ENCODE results near the gene CBLB.
"Not testable (repeated sequence)": the region's sequence is repeated elsewhere in the genome, so short reads cannot be mapped to it uniquely, and the experiment has no call there.

CBLB gene

DNA sequence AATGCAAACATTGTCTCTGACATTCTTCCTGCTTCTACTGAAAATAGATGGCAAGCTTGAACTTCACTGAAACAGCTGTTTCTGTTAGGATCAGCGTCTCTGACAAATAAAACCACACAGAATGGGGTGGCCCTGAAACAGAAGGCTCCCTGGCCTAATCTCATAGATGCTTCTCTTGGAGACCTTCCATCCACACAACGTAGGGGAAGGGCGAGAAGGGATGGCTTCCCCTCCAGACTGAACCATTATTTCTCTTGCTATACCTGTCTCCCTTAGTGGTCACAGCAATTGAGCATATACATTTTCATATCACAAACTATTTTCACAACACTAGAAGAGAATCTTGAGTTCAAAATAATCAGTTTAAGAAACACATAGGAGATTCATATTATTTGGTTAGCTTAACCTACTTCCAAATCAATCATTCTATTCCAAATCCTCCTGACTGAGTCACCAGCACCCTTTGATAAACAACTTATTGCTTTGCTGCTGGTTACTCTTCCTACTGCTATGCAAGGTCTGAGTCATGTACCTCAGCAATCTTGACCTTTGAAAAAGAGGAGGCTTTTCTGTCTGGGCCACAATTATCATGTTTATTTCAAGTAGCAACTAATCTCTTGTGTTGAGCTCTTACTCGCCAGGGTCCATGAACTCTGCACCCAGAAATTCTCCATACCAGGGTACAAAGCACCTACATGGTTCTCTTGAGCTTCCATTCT, 45.5 kb downstream of the CBLB start:
- intact Hi-C loops (cut with DNase I; ENCODE audit: low total_unique reads), result no loop called here

DNA sequence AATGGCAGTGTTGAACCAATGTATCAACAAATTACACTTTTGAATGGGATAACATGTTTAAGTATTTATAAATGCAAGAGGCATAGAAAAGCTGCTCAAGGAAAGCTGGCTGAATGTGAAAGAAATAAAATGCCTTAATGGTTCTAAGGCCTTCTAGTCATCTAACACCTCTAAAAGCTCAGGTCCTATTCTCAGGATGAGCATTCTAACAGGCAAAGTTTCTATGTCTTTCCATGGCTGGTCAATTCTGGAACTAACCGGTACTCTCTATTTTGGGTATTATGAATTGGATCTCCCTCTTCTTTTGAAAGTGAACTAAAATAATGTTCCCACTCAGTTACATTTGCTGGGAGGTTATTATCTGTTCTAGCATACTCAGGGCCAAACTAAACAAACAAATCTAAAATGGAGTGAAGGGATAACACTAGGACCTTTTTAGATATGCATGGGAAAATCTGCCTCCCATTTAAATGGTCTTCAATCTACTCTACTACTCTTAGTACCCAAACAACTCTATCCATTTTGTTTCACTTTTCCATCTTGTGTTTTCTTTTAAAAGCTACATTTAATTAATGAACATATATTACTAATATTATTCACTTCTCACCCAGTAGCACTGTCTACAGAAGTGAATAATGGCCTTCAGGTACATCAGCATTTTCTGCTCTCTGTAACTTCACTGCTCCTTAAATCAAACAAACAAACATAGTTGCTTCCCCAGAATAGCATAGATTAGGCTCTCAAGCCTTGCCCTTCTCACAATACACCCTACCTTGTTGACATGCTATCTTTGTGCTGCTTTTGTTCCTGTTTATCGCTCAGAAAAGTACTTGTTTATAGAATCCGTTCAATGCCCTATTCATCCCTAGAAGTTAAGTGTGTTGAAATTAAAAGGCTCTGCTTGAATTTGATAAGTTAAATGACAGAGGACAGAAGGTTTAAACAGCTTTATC, 46.4 kb downstream of the CBLB start:
- no peak overlapping the region for H3K4me3 ChIP-seq
- no peak for DNase-seq
- intact Hi-C loops (cut with DNase I; ENCODE audit: low total_unique reads), result no loop called here
- H3K27ac ChIP-seq, result peak overlapping the region; percentile 19 to 59
- no peaks in the 10 kb centered on the region for H3K27me3 ChIP-seq
- H3K4me1 ChIP-seq, result peaks cover 0 to 41% (median 4%) of the 10 kb centered on the region in 4 donors
- H3K36me3 ChIP-seq, result peaks cover 0 to 4% (median 0%) of the 10 kb centered on the region in 3 donors
- TF ChIP-seq, protein P1, sequence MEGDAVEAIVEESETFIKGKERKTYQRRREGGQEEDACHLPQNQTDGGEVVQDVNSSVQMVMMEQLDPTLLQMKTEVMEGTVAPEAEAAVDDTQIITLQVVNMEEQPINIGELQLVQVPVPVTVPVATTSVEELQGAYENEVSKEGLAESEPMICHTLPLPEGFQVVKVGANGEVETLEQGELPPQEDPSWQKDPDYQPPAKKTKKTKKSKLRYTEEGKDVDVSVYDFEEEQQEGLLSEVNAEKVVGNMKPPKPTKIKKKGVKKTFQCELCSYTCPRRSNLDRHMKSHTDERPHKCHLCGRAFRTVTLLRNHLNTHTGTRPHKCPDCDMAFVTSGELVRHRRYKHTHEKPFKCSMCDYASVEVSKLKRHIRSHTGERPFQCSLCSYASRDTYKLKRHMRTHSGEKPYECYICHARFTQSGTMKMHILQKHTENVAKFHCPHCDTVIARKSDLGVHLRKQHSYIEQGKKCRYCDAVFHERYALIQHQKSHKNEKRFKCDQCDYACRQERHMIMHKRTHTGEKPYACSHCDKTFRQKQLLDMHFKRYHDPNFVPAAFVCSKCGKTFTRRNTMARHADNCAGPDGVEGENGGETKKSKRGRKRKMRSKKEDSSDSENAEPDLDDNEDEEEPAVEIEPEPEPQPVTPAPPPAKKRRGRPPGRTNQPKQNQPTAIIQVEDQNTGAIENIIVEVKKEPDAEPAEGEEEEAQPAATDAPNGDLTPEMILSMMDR (IDR thresholded peaks at IDR 0.05), result no peak
- no peaks in the 10 kb centered on the region for H3K9me3 ChIP-seq

More for the DNA sequence above, 45.5 kb downstream of the CBLB start:
- no peak for DNase-seq
- Histone ChIP-seq H3K4me3 (no peak overlapping the region), H3K4me1 (peaks cover 0 to 50% (median 4%) of the 10 kb centered on the region in 4 donors), H3K36me3 (peaks cover 0 to 4% (median 0%) of the 10 kb centered on the region in 3 donors), H3K27ac (peak overlapping the region; percentile 19 to 59), H3K27me3 (no peaks in the 10 kb centered on the region), H3K9me3 (no peaks in the 10 kb centered on the region)
- TF ChIP-seq, protein P1 (IDR thresholded peaks at IDR 0.05), result no peak

DNA sequence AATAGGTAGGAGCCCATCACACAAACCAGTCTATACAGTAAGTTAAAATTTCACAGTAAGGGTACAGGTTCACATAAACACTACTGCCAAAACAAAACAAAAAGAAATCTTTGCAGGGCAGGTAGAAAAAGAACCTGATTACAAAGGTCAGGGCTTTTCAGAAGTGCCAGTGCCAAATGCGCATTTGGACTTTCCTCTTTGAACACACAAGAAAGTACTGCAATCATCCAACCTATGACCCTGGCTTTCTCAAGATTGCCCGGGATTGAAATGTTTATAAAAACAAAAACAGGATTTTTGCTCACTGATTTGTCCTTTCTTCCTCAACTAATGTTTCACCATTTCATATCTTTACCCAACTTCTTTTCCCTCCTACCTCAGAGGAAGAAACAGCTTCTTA, 47.4 kb downstream of the CBLB start:
- Histone ChIP-seq H3K36me3 (peaks cover 0 to 4% (median 0%) of the 10 kb centered on the region in 3 donors), H3K27ac (peak overlapping the region; percentile 19 to 59), H3K27me3 (no peaks in the 10 kb centered on the region), H3K9me3 (no peaks in the 10 kb centered on the region), H3K4me3 (no peak overlapping the region), H3K4me1 (peaks cover 0 to 36% (median 4%) of the 10 kb centered on the region in 4 donors)
- DNase-seq, result no peak
- intact Hi-C loops (cut with DNase I; ENCODE audit: low total_unique reads), result no loop called here
- TF ChIP-seq, protein P1 (IDR thresholded peaks at IDR 0.05), result no peak

DNA sequence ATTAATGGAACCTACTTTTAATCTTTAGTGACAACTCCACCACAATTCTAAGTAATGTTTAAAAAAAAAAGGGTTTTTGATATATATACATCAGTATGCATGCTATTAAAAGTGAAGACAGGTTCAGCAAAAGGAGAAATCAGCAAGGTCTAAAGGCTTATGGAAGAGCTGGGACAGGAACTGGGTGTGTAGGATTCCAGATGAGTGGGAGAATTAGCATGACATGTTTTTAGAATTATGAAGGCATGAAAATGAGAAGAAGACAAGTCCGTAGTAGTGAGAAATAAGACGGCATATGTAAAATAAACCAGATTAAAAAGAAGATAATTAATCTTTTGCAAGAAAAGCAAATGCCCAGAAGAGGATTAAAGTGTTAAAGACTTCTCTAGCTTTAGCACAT, 52.0 kb downstream of the CBLB start:
- TF ChIP-seq, protein P1 (IDR thresholded peaks at IDR 0.05), result no peak
- H3K27ac ChIP-seq, result no peak overlapping the region
- no peaks in the 10 kb centered on the region for H3K27me3 ChIP-seq
- no peaks in the 10 kb centered on the region for H3K9me3 ChIP-seq
- H3K4me1 ChIP-seq, result peaks cover 0 to 8% (median 2%) of the 10 kb centered on the region in 4 donors
- H3K36me3 ChIP-seq, result no peaks in the 10 kb centered on the region
- no peak overlapping the region for H3K4me3 ChIP-seq
- intact Hi-C loops (cut with DNase I; ENCODE audit: low total_unique reads), result no loop called here
- DNase-seq, result no peak

DNA sequence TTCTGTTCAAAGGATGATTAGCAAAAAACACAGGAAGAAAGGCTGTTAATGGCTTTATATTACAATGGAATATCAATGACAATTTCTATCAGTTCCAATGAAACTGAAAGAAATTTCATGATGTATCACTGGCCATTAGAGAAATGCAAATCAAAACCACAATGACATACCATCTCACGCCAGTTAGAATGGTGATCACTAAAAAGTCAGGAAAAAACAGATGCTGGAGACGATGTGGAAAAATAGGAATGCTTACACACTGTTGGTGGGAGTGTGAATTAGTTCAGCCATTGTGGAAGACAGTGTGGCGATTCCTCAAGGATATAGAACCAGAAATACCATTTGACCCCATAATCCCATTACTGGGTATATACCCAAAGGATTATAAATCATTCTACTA, 53.5 kb downstream of the CBLB start:
- intact Hi-C loops (cut with DNase I; ENCODE audit: low total_unique reads); H3K36me3 ChIP-seq; H3K4me3 ChIP-seq; DNase-seq; H3K27me3 ChIP-seq; H3K9me3 ChIP-seq; H3K4me1 ChIP-seq; H3K27ac ChIP-seq: not testable (repeated sequence)

DNA sequence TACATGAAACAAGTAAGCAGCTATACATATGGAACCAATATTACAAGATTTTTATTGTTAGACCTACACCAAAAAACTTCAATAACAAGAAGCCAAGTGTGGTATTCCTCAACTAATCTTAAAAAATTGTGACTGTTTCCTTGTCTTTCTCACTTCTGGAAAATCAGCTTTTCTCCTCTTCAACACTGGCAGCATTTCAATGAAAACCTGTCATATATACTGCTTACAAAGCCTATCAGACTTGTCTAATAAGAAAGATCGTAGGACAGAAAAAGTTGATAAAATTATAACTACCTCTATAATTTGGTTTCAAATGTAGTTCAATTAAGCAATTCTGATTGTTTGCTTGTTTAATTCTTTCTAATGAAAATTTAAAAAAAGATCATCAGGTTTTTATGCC, 55.1 kb downstream of the CBLB start:
- H3K27ac ChIP-seq, result no peak overlapping the region
- H3K4me3 ChIP-seq, result no peak overlapping the region
- TF ChIP-seq, protein P1 (IDR thresholded peaks at IDR 0.05), result no peak
- peaks cover 0 to 9% (median 4%) of the 10 kb centered on the region in 4 donors for H3K4me1 ChIP-seq
- no peaks in the 10 kb centered on the region for H3K27me3 ChIP-seq
- no peak for DNase-seq
- H3K9me3 ChIP-seq, result no peaks in the 10 kb centered on the region
- H3K36me3 ChIP-seq, result no peaks in the 10 kb centered on the region
- intact Hi-C loops (cut with DNase I; ENCODE audit: low total_unique reads), result no loop called here

Data from tibial artery (tissue), 4 donors.